ACHN (cell line): ENCODE data around the gene HIRIP3.
"Not testable (repeated sequence)": the region's sequence is repeated elsewhere in the genome, so short reads cannot be mapped to it uniquely, and the experiment has no call there.

Experiments
- DNase-seq: peaks from one replicate; pipeline ENCODE4 v3.0.0-alpha.2; 2015
- in situ Hi-C: cut with HindIII; loops from 2 replicates; pipeline ENCODE4 v1.10.0; 2017; ENCODE audit warnings: low sequenced_read_pairs, low pct_ligation_motif_present, low pct_unique_long_range_greater_than_20kb

HIRIP3 gene, protein sequence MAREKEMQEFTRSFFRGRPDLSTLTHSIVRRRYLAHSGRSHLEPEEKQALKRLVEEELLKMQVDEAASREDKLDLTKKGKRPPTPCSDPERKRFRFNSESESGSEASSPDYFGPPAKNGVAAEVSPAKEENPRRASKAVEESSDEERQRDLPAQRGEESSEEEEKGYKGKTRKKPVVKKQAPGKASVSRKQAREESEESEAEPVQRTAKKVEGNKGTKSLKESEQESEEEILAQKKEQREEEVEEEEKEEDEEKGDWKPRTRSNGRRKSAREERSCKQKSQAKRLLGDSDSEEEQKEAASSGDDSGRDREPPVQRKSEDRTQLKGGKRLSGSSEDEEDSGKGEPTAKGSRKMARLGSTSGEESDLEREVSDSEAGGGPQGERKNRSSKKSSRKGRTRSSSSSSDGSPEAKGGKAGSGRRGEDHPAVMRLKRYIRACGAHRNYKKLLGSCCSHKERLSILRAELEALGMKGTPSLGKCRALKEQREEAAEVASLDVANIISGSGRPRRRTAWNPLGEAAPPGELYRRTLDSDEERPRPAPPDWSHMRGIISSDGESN

DNA sequence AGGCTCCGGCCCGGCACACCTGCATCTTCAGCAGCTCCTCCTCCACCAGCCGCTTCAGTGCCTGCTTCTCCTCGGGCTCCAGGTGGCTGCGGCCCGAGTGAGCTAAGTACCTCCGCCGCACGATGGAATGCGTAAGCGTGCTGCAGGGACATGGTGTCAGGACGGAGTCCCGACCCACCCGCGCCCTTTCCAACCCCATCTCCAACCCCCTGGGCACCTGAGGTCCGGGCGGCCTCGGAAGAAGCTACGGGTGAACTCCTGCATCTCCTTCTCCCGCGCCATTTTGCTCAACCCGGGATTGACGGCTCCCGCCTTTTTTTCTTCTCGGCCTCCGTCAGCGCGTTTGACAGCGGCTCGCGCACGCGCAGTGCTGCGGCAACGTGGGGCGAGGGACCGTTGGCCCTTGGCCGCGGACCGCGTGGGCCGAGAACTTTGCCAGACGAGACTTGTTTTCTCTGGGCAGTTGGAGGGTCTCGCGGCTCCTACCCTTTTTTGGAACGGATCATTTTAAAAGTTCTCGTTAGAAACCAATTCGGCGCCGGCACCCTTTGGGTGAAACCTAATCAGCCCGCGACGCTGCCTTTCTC, at the start of gene HIRIP3:
Gene HIRIP3, minus strand, starts transcription at position 294 of the 587 bp plus-strand sequence. Its CDS starts 12 bp downstream, at position 282.
- in situ Hi-C loops, result no loop called here
- DNase-seq, result peak; percentile 91

- peak; percentile 51 for DNase-seq
- in situ Hi-C loops, result no loop called here
Measured at GRCh38 chr16:30041841-30042240, 46.4 kb upstream of the HIRIP3 start.

DNA sequence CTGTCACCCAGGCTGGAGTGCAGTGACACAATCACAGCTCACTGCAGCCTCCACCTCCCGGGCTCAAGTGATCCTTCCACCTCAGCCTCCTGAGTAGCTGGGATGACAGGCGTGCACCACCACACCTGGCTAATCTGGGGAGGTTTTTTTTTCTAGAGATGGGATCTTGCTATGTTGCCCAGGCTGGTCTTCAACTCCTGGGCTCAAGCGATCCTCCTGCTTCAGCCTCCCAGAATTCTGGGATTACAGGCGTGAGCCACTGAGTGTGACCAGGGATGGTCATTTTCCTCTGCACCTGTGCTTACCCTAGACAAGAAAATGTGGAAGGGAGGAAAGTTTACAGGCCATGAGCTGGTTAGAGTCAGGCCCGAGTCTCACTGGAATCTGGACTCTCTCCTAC, 45.3 kb upstream of the HIRIP3 start:
- in situ Hi-C loops, result not testable (repeated sequence)

DNA sequence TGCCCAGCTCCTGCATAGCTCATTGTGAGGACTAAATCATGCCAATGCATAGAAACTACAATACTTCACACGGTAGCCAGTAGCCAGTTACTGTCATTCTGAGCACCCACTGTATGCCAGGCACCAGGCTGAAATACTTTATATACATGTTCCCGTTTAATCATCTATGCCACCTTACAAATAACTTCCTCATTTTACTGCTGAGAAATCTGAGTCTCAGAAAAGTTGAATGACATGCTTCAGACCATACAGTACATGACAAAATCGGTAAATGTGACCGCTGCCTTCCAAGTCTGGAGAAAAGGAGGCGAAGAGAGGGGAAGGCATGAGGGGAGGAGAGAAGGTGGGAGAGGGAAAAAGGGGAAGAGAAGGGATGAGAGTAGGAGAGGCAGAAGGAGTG, 44.8 kb upstream of the HIRIP3 start:
- no peak for DNase-seq
- in situ Hi-C loops, result no loop called here

More for the DNA sequence above, 45.3 kb upstream of the HIRIP3 start:
- not testable (repeated sequence) for DNase-seq

DNA sequence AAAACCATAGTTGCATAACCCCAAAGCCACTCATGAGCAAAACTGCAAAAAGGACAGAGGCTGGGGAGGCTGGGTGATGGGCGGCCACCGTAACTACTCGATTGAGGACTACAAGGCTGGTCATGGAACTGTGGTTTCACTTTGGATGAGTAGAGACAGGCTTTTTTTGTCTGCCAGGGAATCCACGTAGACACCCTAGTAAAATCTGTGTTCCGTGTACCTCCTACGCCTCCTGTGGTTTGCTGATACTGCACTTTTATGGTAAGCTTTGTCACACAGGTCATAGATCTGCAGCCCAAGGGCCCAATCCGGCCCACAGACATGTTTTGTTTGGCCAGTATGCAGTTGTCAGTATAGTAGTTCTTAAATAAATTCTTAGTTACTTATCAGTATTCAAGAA, 37.9 kb upstream of the HIRIP3 start:
- DNase-seq, result no peak

DNA sequence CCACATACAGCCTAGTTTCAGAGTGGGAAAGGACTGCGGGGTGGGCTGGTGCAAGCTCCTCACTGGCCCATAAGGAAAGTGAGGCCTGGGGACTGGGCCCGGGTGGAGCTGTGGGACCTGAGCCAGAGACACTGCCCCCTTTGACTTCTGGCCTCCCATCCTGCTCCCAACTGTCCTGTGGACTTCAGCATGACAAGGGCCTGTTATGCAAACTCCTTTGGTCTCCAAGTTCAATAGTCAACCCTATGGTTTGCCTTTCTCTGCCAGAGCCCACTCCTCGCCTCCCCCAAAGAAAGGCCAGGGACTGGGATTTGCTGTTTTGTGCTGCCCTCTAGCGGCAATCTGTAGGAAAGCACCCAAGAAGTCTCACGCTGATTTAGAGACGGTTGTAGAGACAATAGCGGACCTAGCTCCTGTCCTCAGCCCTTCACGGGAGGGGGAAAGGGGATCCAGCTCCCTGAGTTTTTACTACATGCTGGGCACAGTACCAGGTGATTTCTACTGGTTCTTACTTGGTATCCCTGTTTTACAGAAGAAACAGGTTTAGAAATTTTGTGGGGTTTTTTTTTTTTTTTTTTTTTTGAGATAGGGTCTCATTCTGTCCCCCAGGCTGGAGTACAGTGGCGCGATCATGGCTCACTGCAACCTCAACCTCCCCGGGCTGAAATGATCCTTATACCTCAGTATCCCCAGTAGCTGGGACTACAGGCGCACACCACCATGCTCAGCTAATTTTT, 36.8 kb upstream of the HIRIP3 start:
- in situ Hi-C loops, result no loop called here
- DNase-seq, result peak; percentile 78

More for the DNA sequence above, 37.9 kb upstream of the HIRIP3 start:
- in situ Hi-C loops, result no loop called here

DNA sequence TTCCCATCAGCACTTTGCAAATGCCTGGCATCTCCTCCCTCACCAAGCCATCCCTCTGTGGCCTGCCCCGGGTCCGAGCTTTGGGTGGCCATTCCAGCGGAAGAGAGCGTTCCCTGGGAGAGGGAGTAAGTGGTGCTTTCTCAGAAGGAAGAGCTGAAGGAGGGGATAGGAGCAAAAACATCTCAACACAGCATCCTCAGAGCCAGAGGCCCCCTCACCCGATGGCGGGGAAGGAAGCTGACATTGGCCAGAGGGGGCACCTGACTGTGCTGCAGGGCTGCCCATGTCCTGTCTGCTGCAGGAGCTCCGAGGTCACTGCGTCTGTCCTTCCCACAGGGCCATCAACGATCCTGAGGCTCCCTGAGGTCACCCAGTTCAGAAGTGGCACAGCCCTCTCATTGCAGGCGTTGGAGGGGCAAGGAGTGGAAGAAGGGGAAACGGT, 36.1 kb upstream of the HIRIP3 start:
- in situ Hi-C loops, result no loop called here
- DNase-seq, result no peak

DNA sequence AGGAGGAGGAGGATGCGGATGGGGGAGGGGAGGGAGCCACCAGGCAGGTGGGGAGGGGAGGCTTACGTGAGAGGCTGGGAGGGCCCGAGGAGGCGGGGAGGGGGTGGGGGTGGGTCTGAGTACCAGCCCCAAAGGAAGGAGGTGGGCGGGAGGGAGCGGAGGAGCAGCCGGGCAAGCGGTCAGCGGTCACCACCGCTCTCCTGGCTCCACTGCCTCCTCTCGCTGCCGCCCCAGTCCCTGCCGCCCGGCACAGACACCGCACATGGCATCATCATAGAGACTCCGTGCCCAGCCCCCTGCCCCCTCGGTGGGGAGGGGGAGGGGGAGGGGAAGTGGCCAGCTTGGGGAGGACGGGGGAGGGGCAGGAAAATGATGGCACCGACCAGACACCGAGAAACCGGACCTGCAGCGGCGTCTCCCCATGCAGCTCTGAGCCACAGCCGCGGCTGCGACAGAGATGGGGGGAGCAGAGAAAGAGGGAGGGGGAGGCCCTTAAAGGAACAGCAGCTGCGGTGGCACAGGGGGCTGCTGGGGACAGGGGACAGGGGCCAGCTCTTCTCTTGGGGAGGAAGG, 35.5 kb upstream of the HIRIP3 start, which contains the start of gene TLCD3B:
Gene TLCD3B, minus strand, starts transcription at position 431 of the 573 bp plus-strand sequence. CDS start 744 bp downstream, outside the sequence.
- no peak for DNase-seq
- in situ Hi-C loops, result no loop called here

DNA sequence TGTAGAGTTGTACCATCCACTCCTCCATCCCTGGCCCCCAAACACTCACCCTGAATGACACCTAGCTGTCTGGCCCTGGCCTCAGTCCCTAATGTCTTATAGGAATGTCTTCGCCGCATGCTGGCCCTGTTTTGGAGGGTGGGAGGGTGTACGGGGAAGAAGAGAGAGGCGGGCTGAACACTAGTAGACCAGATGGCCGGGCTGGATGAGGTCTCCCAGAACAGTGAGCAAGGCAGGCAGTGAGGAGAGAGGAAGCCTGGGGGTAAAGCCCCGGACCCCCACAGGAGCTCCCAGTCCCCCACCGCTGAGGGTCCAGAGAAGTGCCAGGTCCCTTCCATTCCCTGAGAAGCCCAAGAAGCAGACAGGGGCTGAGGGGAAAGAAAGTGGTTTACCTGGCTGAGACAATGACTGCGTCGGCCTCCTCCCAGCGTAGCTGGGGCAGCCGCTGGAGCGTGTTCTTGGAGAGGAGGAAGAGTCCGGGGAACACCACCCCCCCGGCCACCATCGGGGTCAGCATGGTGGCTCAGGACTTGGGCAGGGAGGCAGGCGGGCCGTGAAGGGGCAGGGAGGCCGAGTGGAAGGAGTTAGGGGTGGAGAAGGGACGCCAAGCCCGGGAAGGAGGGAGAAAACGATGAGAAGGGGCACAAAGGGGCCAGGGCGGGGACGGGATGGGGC, 34.7 kb upstream of the HIRIP3 start:
- no peak for DNase-seq
- in situ Hi-C loops, result no loop called here

GRCh38 chr16:30028438-30029076, 33.1 kb upstream of the HIRIP3 start:
- DNase-seq, result peak; percentile 42
- in situ Hi-C loops, result no loop called here

- DNase-seq, result no peak
- in situ Hi-C loops, result no loop called here
Measured at GRCh38 chr16:30027588-30028437, 32.4 kb upstream of the HIRIP3 start.

- DNase-seq, result no peak
- in situ Hi-C loops, result no loop called here
Measured at GRCh38 chr16:30026449-30026848, 31.0 kb upstream of the HIRIP3 start.

- no peak for DNase-seq
- in situ Hi-C loops, result no loop called here
Measured at GRCh38 chr16:30025574-30025973, 30.2 kb upstream of the HIRIP3 start.

DNA sequence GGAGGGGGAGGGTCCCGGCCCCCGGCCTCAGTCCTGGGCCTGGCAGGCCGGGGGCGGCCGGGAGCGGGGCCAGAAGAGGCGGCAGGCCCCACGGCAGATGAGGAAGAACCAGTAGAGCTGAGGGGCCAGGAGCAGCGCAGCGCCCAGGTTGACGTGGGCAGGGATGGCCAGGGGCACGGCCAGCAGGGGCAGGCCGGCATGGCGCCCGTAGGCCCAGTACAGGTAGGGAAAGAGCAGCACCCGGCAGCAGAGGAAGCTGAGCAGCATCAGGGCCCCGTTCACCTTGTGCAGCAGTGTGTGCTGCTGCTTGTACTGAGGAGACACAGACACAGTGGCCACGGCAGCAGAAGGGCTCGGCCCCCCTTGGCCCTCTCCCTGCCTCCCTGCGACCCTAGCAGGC, 29.7 kb upstream of the HIRIP3 start:
- DNase-seq, result no peak
- in situ Hi-C loops, result no loop called here

DNA sequence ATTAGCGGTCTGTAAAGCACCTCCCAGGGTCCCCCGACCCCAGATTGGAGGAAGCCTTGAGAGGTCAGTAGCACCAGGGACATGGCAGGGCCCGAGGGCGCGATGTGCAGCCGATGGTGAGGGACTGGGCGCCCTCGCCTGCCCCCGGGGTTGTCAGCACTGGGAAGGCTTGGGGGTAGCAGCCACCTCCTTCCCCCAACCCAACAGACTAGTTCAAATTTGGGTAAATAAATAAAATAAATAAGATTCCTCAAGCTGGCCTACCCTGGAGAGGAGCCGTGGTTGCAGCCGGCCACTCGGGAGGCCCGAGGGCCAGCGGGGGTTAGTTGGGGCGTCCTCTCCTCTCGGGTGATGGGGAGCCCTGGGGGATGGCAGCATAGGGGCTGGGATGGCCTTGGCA, 29.0 kb upstream of the HIRIP3 start:
- in situ Hi-C loops, result no loop called here
- no peak for DNase-seq

DNA sequence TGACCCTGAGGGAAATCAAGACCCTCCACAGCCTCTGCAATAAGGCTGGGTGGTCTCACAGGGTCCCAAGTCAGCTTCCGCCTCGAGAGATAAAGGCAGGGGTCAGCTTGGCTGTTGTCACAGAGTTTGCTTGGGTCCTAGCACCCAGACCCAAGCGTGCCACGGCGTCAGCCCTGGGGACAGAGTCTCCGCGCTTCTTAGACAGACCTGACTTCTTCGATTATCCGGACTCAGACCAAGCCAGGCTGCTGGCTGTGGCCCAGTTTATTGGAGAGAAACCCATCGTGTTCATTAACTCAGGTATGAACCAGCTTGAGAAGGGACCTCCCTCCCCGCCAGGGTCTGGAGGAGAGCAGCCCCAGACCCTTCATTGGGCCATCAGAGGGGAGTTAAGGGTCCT, 28.2 kb upstream of the HIRIP3 start:
- DNase-seq, result no peak
- in situ Hi-C loops, result no loop called here

- no peak for DNase-seq
- in situ Hi-C loops, result no loop called here
Measured at GRCh38 chr16:30022887-30023286, 27.5 kb upstream of the HIRIP3 start, which contains the start of gene C16orf92. Gene C16orf92, plus strand, starts transcription at chr16:30023198. Its CDS starts 143 bp downstream, at chr16:30023341.
